Hepatocyte (in vitro differentiated cells): Measurements from ENCODE around the gene IL27RA. TPM values are rescaled to one million over a fixed set of nuclear protein-coding genes. Genes with fewer than 3 reads are reported as not detected.

ENCODE experiments used
- DNase-seq: peaks from one replicate; pipeline ENCODE4 v3.0.0-alpha.2; 2016; ENCODE audit warnings: low spot score
- H2AFZ ChIP-seq: fragments of 200-600 bp; sonication (generic); 2 replicates; pipeline ENCODE4 v1.6.0; 2016; ENCODE audit warnings: antibody characterized with exemption, mild to moderate bottlenecking
- H3K27ac ChIP-seq: fragments of 200-600 bp; sonication (generic); 2 replicates; pipeline ENCODE4 v1.5.1; 2016; ENCODE audit warnings: mild to moderate bottlenecking
- H3K27me3 ChIP-seq: fragments of 200-600 bp; sonication (generic); 2 replicates; pipeline ENCODE4 v1.6.1; 2016
- H3K36me3 ChIP-seq: fragments of 200-600 bp; sonication (generic); replicated peaks from 2 replicates; pipeline ENCODE4 v1.5.1; 2016; ENCODE audit warnings: low read depth; ENCODE audit not compliant: insufficient read depth
- H3K4me1 ChIP-seq: fragments of 200-600 bp; sonication (generic); 2 replicates; pipeline ENCODE4 v1.5.1; 2016; ENCODE audit warnings: mild to moderate bottlenecking, moderate library complexity; ENCODE audit not compliant: insufficient read depth
- H3K4me2 ChIP-seq: fragments of 200-600 bp; sonication (generic); 2 replicates; pipeline ENCODE4 v1.6.0; 2016
- H3K4me3 ChIP-seq: fragments of 200-600 bp; sonication (generic); 2 replicates; pipeline ENCODE4 v1.5.1; 2016; ENCODE audit warnings: mild to moderate bottlenecking
- H3K79me2 ChIP-seq: fragments of 200-600 bp; sonication (generic); 2 replicates; pipeline ENCODE4 v1.6.0; 2017; ENCODE audit warnings: mild to moderate bottlenecking
- H3K9me2 ChIP-seq: fragments of 200-600 bp; sonication (generic); replicated peaks from 2 replicates; pipeline ENCODE4 v1.6.0; 2017; ENCODE audit warnings: mild to moderate bottlenecking; ENCODE audit not compliant: insufficient read depth
- H3K9me3 ChIP-seq: fragments of 200-600 bp; sonication (generic); 2 replicates; pipeline ENCODE4 v1.5.1; 2016; ENCODE audit warnings: low read depth, mild to moderate bottlenecking
- H4K20me1 ChIP-seq: fragments of 200-600 bp; sonication (generic); 2 replicates; pipeline ENCODE4 v1.6.0; 2016; ENCODE audit warnings: mild to moderate bottlenecking; ENCODE audit not compliant: insufficient read depth, poor library complexity, severe bottlenecking
- CTCF ChIP-seq: fragments of 200-600 bp; sonication (generic); IDR thresholded peaks from 2 replicates; pipeline ENCODE4 v1.5.1; 2016; ENCODE audit warnings: antibody characterized with exemption, mild to moderate bottlenecking; ENCODE audit not compliant: poor library complexity
- EZH2 ChIP-seq: fragments of 200-600 bp; sonication (generic); IDR thresholded peaks from 2 replicates; pipeline ENCODE4 v1.6.1; 2016; ENCODE audit warnings: antibody characterized with exemption, mild to moderate bottlenecking, borderline replicate concordance
- EZH2phosphoT487 ChIP-seq: fragments of 200-600 bp; sonication (generic); IDR thresholded peaks from one replicate; pipeline ENCODE4 v1.6.1; 2018; ENCODE audit warnings: antibody characterized with exemption, mild to moderate bottlenecking, low read depth, moderate library complexity; ENCODE audit not compliant: unreplicated experiment, severe bottlenecking
- WGBS: methylation state at CpG from one replicate; pipeline ENCODE4 v1.1.6; 2016; ENCODE audit warnings: low lambda C conversion rate; ENCODE audit errors: missing lambda C conversion rate; 5-methylcytosine and 5-hydroxymethylcytosine counted together
- polyA plus RNA-seq: library from polyadenylated mRNA; unstranded; fragments of >200 nt; fragmentation: Nextera tagmentation; extraction: Ambion mirVana; gene quantifications from 2 replicates; pipeline ENCODE4 v1.2.1, GENCODE V29; 2016
- total RNA-seq: library from RNA; depleted of rRNA; stranded (reverse); fragments of >200 nt; gene quantifications from 2 replicates; pipeline ENCODE4 v1.2.3, GENCODE V29; 2014

Gene IL27RA
- total and polyA plus RNA-seq, 2 experiments from 2014 or later, result 1.9 to 2.3 TPM

DNA sequence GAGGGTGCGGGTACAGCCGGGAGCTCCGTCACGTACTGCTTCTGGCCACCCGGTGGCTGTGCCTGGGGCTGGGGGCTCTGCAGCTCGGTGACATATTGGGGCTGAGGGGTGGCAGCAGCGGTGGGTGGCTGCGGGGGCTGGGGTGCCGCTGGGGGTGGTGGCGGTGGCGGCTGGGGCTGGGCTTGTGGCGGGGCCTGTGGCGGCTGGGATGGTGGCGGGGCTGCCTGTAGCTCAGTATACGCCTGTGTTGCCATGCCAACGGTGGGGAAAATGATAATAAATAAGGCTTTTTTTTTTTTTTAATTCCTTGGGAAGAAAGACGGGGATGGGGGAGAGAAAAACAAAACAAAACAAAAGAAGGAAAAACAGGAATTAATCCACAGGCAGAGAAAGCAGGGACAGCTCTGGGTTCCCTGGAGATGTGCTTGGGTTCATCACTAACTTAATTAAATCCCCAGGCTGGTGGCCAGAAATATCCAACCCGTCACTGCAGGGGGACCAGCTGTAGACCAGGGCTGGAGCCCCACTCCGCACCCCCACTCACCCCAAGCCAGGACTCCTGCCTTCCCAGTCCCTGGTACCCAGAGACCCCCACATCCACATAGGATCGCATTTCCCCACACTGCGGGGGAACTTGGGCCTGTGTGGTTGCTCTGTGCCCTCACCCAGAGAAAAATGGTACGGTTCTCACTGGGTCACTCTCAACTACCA, 37.8 kb upstream of the IL27RA start:
- Histone ChIP-seq H3K9me2 (no peaks in the 10 kb centered on the region), H3K27ac (no peak overlapping the region), H3K4me1 (no peaks in the 10 kb centered on the region), H3K4me3 (no peak overlapping the region), H3K4me2 (no peak overlapping the region), H3K79me2 (peaks cover 22% of the 10 kb centered on the region), H2AFZ (no peak overlapping the region), H4K20me1 (no peaks in the 10 kb centered on the region), H3K27me3 (no peaks in the 10 kb centered on the region), H3K9me3 (no peaks in the 10 kb centered on the region), H3K36me3 (no peaks in the 10 kb centered on the region)
- TF ChIP-seq EZH2phosphoT487 (no peak), EZH2 (no peak), CTCF (no peak)
- peak; percentile 5 for DNase-seq
- WGBS, result 90% methylated on average over 8 of the region's 22 CpGs

- Histone ChIP-seq H3K4me2 (no peak overlapping the region), H3K4me3 (no peak overlapping the region), H2AFZ (no peak overlapping the region), H3K27ac (no peak overlapping the region), H3K27me3 (no peaks in the 10 kb centered on the region), H3K9me3 (peaks cover 7% of the 10 kb centered on the region), H4K20me1 (no peaks in the 10 kb centered on the region), H3K36me3 (no peaks in the 10 kb centered on the region), H3K4me1 (no peaks in the 10 kb centered on the region), H3K9me2 (no peaks in the 10 kb centered on the region), H3K79me2 (peaks cover 36% of the 10 kb centered on the region)
- DNase-seq, result no peak
- no peak for TF ChIP-seq EZH2
- no peak for TF ChIP-seq EZH2phosphoT487
- 99% methylated on average over 13 of the region's 13 CpGs for WGBS
These were observed 36.4 kb upstream of the IL27RA start for GRCh38 chr19:13995017-13995728.

- peaks cover 7% of the 10 kb centered on the region for H3K9me3 ChIP-seq
- no peaks in the 10 kb centered on the region for H3K9me2 ChIP-seq
- no peak overlapping the region for H3K4me3 ChIP-seq
- H3K79me2 ChIP-seq, result peaks cover 46% of the 10 kb centered on the region
- H3K4me2 ChIP-seq, result no peak overlapping the region
- no peaks in the 10 kb centered on the region for H3K4me1 ChIP-seq
- H3K27me3 ChIP-seq, result no peaks in the 10 kb centered on the region
- no peak overlapping the region for H3K27ac ChIP-seq
- TF ChIP-seq EZH2 (no peak), EZH2phosphoT487 (no peak), CTCF (no peak)
- WGBS, result 96% methylated on average over 14 of the region's 14 CpGs
- DNase-seq, result no peak
- no peak overlapping the region for H2AFZ ChIP-seq
- no peaks in the 10 kb centered on the region for H3K36me3 ChIP-seq
- H4K20me1 ChIP-seq, result no peaks in the 10 kb centered on the region
These were observed 35.4 kb upstream of the IL27RA start for GRCh38 chr19:13995878-13996765.
